Mesodermal cell (in vitro differentiated cells): Measurements from ENCODE around the gene SPATS2L.

Source experiments
- H3K27ac ChIP-seq: 2 replicates; pipeline ENCODE4 v1.7.0; 2013; ENCODE audit warnings: mild to moderate bottlenecking, low read depth, low read length, moderate library complexity; ENCODE audit not compliant: severe bottlenecking
- H3K36me3 ChIP-seq: 2 replicates; pipeline ENCODE4 v1.7.1; 2013; ENCODE audit warnings: mild to moderate bottlenecking, low read length, moderate library complexity; ENCODE audit not compliant: control insufficient read depth, insufficient read depth
- H3K4me1 ChIP-seq: one replicate; pipeline ENCODE4 v1.7.1; 2013; ENCODE audit warnings: mild to moderate bottlenecking, low read length; ENCODE audit not compliant: insufficient read depth, control insufficient read depth, poor library complexity, severe bottlenecking
- H3K4me3 ChIP-seq: 2 replicates; pipeline ENCODE4 v1.7.0; 2013; ENCODE audit warnings: low read length, control low read depth, mild to moderate bottlenecking; ENCODE audit not compliant: insufficient read depth, poor library complexity, severe bottlenecking; ENCODE audit errors: extremely low read depth
- H3K9me3 ChIP-seq: 2 replicates; pipeline ENCODE4 v1.7.1; 2013; ENCODE audit warnings: mild to moderate bottlenecking, low read length, moderate library complexity; ENCODE audit not compliant: control insufficient read depth
- WGBS, 2 experiments: methylation state at CpG; one replicate each; pipeline ENCODE4 v1.1.5; 2013; ENCODE audit warnings: missing lambda C conversion rate in 2 of 2; ENCODE audit not compliant: insufficient coverage in 2 of 2; 5-methylcytosine and 5-hydroxymethylcytosine counted together

Gene SPATS2L

DNA sequence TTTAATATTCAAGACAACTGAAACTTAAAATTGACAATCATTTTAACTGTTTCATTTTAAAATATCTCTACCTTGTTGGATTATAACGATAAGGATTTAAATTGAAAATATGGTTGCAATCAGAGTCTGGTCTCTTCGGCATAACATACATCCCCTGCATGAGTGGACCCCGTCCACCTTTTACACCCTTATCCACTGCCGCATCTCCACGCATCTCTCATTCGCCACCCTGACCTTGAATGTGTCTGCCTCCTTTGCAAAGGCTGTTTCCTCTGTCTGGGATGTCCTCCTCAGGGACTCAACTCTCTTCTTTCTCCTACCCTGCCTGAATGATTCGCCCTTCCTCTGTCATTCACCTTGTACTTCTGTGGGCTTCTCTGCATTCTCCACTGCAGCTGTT is 87.6 kb downstream of the SPATS2L start:
- Histone ChIP-seq H3K4me1 (peaks cover 17% of the 10 kb centered on the region), H3K9me3 (no peaks in the 10 kb centered on the region), H3K4me3 (no peak overlapping the region), H3K36me3 (peaks cover 43% of the 10 kb centered on the region), H3K27ac (no peak overlapping the region)
- WGBS, 2 experiments: 95 to 98% methylated on average over 4 to 5 of the region's 7 CpGs

DNA sequence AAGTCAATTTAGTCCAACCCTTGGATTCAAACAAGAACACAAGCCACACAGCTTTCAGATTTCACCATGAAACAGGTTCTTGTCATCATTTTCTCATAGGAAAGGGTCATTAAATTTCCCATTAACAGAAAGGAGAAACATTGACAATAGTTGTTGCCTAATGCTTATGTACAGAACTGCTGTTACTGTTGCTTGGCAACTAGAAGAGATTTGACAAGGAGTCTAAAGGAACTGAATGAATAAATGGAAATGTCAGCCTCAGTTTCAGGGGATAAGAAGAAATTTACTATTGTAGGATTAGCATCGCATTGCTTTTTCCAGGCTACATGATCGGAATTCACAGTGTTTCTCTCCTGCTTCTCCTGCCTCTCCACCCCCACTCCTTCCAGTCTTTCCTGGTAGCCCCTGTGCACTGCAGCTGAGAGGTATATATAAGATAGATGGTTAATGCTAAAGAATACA is 90.3 kb downstream of the SPATS2L start:
- Histone ChIP-seq H3K4me1 (peaks cover 17% of the 10 kb centered on the region), H3K36me3 (peaks cover 28% of the 10 kb centered on the region), H3K9me3 (no peaks in the 10 kb centered on the region), H3K4me3 (no peak overlapping the region), H3K27ac (peak overlapping the region; percentile 12)
- 60% methylated on average over 1 of the region's 2 CpGs; no CpG with 5 or more reads in 1 of the 2 experiments for WGBS, 2 experiments

- Histone ChIP-seq H3K36me3 (peaks cover 28% of the 10 kb centered on the region), H3K4me3 (no peak overlapping the region), H3K4me1 (peaks cover 17% of the 10 kb centered on the region), H3K9me3 (no peaks in the 10 kb centered on the region), H3K27ac (no peak overlapping the region)
- whole genome bisulfite sequencing, 2 experiments: 78 to 92% methylated on average over 2 to 4 of the region's 4 CpGs
Observed at GRCh38 chr2:200397785-200398184, 91.3 kb downstream of the SPATS2L start.

DNA sequence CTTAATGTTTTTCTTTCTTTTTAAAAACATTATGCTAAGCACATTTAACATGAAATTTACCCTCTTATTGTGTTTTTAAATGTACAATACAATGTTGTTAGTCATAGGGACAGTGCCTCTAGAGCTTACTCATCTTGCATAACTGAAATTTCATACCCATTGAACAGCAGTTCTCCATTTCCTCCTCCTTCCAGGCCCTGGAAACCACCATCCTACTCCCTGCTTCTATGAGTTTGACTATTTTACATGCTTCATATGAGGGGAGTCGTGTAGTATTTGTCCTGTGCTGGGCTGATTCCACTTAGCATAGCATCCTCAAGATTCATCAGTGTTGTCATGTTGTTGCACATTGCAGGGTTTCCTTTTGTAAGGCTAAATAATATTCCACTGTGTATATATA is 92.6 kb downstream of the SPATS2L start:
- no peak overlapping the region for H3K27ac ChIP-seq
- H3K36me3 ChIP-seq: peaks cover 34% of the 10 kb centered on the region
- H3K9me3 ChIP-seq: no peaks in the 10 kb centered on the region
- H3K4me1 ChIP-seq: peaks cover 24% of the 10 kb centered on the region
- no CpG with 5 or more reads among the region's 1 CpG for WGBS, 2 experiments
- no peak overlapping the region for H3K4me3 ChIP-seq

DNA sequence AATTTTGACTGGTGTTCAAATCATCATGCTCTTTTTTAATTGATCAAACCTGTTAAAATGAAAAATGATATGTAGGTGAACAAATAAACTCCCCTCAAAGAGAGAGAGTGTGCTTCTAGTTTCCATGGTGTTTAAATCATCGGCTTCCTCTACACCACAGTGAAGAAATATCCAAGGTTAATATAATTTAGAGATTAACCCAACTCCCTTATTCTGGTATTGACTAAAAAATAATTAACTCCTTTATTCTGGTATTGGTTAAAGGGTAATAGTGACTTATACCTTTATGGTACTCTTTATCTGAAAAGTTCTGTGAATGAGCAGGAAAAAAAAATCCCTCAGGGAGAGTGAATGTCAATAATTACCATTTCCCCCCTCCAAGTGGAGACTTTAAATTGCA is 93.1 kb downstream of the SPATS2L start:
- no CpG with 5 or more reads among the region's 1 CpG for WGBS, 2 experiments
- no peaks in the 10 kb centered on the region for H3K9me3 ChIP-seq
- no peak overlapping the region for H3K27ac ChIP-seq
- H3K36me3 ChIP-seq: peaks cover 40% of the 10 kb centered on the region
- no peak overlapping the region for H3K4me3 ChIP-seq
- peaks cover 29% of the 10 kb centered on the region for H3K4me1 ChIP-seq

- WGBS, 2 experiments: 85 to 100% methylated on average over 3 of the region's 4 CpGs
- H3K27ac ChIP-seq: peak overlapping the region; percentile 26
- H3K4me3 ChIP-seq: no peak overlapping the region
Observed at GRCh38 chr2:200403814-200404213, 97.3 kb downstream of the SPATS2L start.

GRCh38 chr2:200404615-200405014 is 98.1 kb downstream of the SPATS2L start:
- Histone ChIP-seq H3K4me1 (peaks cover 61% of the 10 kb centered on the region), H3K27ac (peak overlapping the region; percentile 97), H3K9me3 (no peaks in the 10 kb centered on the region), H3K36me3 (peaks cover 44% of the 10 kb centered on the region), H3K4me3 (no peak overlapping the region)
- WGBS, 2 experiments: 91 to 96% methylated on average over 4 of the region's 4 CpGs

More at GRCh38 chr2:200403814-200404213, 97.3 kb downstream of the SPATS2L start:
- Histone ChIP-seq H3K36me3 (peaks cover 44% of the 10 kb centered on the region), H3K9me3 (no peaks in the 10 kb centered on the region), H3K4me1 (peaks cover 53% of the 10 kb centered on the region)

GRCh38 chr2:200405599-200406298 is 99.3 kb downstream of the SPATS2L start:
- H3K4me1 ChIP-seq: peaks cover 68% of the 10 kb centered on the region
- no CpG with 5 or more reads among the region's 1 CpG for WGBS, 2 experiments
- no peaks in the 10 kb centered on the region for H3K9me3 ChIP-seq
- H3K4me3 ChIP-seq: no peak overlapping the region
- peaks cover 43% of the 10 kb centered on the region for H3K36me3 ChIP-seq
- peak overlapping the region; percentile 97 for H3K27ac ChIP-seq

GRCh38 chr2:200406379-200406778 is 99.9 kb downstream of the SPATS2L start:
- Histone ChIP-seq H3K36me3 (peaks cover 37% of the 10 kb centered on the region), H3K27ac (peak overlapping the region; percentile 97), H3K4me1 (peaks cover 71% of the 10 kb centered on the region), H3K4me3 (no peak overlapping the region), H3K9me3 (no peaks in the 10 kb centered on the region)
- no CpG with 5 or more reads among the region's 2 CpGs for WGBS, 2 experiments

DNA sequence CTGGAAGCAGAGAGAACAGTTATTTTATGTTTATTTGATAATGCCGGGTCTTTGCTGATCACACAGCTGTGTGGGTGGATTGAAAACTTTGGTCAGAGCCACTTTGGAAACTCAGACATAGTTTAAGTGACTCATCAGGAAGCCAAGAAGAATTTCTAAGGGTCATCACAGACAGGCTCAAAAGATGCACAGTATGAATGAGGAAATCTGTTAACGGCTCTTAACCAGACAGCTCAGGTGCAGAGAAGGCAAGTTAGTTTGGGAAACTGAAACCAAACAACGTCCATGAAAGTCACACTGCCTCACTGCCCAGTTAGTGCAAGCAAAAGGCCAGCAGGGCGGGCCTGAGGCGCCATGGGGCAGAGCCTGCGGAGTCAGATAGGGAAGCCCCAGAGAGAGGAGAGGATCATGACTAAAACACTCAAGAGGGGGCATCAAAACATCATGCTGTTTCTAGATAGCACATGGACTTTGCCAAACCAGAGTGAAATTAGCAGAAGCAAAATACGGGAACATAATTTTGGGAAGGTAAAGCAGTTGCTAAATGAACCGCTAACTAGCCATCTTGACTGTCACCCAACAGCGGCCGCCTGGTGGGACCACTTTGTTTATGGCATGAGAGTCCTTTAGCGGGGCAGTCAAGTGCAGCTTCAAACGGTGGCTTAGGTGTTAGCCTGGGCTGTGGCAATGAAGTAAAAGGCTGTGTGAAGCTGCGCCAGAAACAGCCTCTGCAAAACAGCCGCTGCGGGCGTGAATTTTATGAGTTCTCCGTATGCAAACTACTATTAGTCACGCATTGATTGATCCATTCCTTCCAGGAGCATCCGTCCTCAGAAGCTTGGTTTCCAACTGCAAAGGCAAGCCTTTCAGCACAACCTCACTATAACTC is 102.2 kb downstream of the SPATS2L start:
- no peaks in the 10 kb centered on the region for H3K9me3 ChIP-seq
- H3K4me1 ChIP-seq: peaks cover 74% of the 10 kb centered on the region
- peak overlapping the region; percentile 78 for H3K27ac ChIP-seq
- 89 to 91% methylated on average over 19 of the region's 19 CpGs for WGBS, 2 experiments
- H3K4me3 ChIP-seq: no peak overlapping the region
- H3K36me3 ChIP-seq: peaks cover 29% of the 10 kb centered on the region
